ENCODE measurements around the gene SNCB. TPM values are rescaled to one million over a fixed set of nuclear protein-coding genes. Genes with fewer than 3 reads are reported as not detected.
A peak's percentile ranks its signal among the peaks of the same experiment; 100 is the strongest.

The SNCB gene
- total and polyA plus RNA-seq, 2 of the 13 experiments (the other 11 are each of a cell fraction or from before 2014, with no cell fraction given), result not detected

- no peak for DNase-seq (ENCODE audit: low spot score)
- H3K79me2 ChIP-seq (ENCODE audit: insufficient read depth, low read length), result no peaks in the 10 kb centered on the region
- no peak overlapping the region for H3K4me3 ChIP-seq (replicated peaks in 1 of 3; ENCODE audit: insufficient read depth in 1 of 3, low read depth in 2 of 3, low read length in 3 of 3)
- H3K9me3 ChIP-seq (ENCODE audit: low read length), result no peaks in the 10 kb centered on the region
- in situ Hi-C loops (cut with HindIII; ENCODE audit: extremely low pct_ligation_motif_present, low pct_unique_long_range_greater_than_20kb) (no loop called here), intact Hi-C loops (cut with micrococcal nuclease; ENCODE audit: unreplicated experiment) (no loop called here)
- H3K27ac ChIP-seq (ENCODE audit: extremely low read length, insufficient read depth, low read length), result no peak overlapping the region
- peak overlapping the region; percentile 15; the same call in 1 of the 2 replicates for H3K4me2 ChIP-seq (ENCODE audit: low read depth, low read length)
- POLR2A ChIA-PET, result no interaction called here
- no peak for ATAC-seq
- H3K9ac ChIP-seq (ENCODE audit: insufficient read depth, low read depth, low read length), result no peak overlapping the region
- no peaks in the 10 kb centered on the region for H4K20me1 ChIP-seq (ENCODE audit: insufficient read depth, low read length)
- 51% methylated on average over 4 of the region's 5 CpGs for WGBS (ENCODE audit: low lambda C conversion rate)
- FAIRE-seq, result no peak
- no peak overlapping the region for H2AFZ ChIP-seq (ENCODE audit: low read length)
- CTCF ChIA-PET (ENCODE audit: low intra/inter-chr PET ratio, low total read pairs), result no interaction called here
- TF ChIP-seq ELF1 (CRISPR knock-in tag; IDR thresholded peaks at IDR 0.05) (no peak), ZBTB37 (CRISPR knock-in tag; IDR thresholded peaks at IDR 0.05) (no peak), ZNF629 (CRISPR knock-in tag; conservative IDR thresholded peaks at IDR 0.05) (peak; percentile 72), ZMYM3 (CRISPR knock-in tag; IDR thresholded peaks at IDR 0.05) (peak; percentile 46; the same call in 1 of the 2 replicates), FOXP1 (IDR thresholded peaks at IDR 0.05) (no peak), FOXP1 (CRISPR knock-in tag; IDR thresholded peaks at IDR 0.05) (no peak), HNF4A (CRISPR knock-in tag; IDR thresholded peaks at IDR 0.05) (peak; percentile 18; the same call in 1 of the 2 replicates), KLF12 (CRISPR knock-in tag; IDR thresholded peaks at IDR 0.05; ENCODE audit: borderline replicate concordance) (no peak), HOXA5 (CRISPR knock-in tag; IDR thresholded peaks at IDR 0.05) (no peak), DMTF1 (CRISPR knock-in tag; IDR thresholded peaks at IDR 0.05) (no peak), ARNT (IDR thresholded peaks at IDR 0.05) (no peak), ZNF781 (CRISPR knock-in tag; IDR thresholded peaks at IDR 0.05; ENCODE audit: borderline replicate concordance, not compliant biosample characterization) (no peak), ZC3H4 (CRISPR knock-in tag; IDR thresholded peaks at IDR 0.05; ENCODE audit: borderline replicate concordance) (no peak), ZHX1 (CRISPR knock-in tag; IDR thresholded peaks at IDR 0.05; ENCODE audit: low read depth) (no peak), ZNF816 (CRISPR knock-in tag; IDR thresholded peaks at IDR 0.05; ENCODE audit: borderline replicate concordance) (no peak)
- BruUV-seq (replicated peaks), result no TSS peak
- H3K36me3 ChIP-seq (replicated peaks in 1 of 2; ENCODE audit: control insufficient read depth in 1 of 2, insufficient read depth in 2 of 2, low read length in 2 of 2), result no peaks in the 10 kb centered on the region
- peaks cover 5 to 23% of the 10 kb centered on the region in 2 experiments; a peak in 4 of 5 replicates for H3K27me3 ChIP-seq (ENCODE audit: control insufficient read depth in 1 of 2, insufficient read depth in 2 of 2, low read length in 2 of 2)
- H3K4me1 ChIP-seq (ENCODE audit: insufficient read depth, low read length), result peaks cover 39% of the 10 kb centered on the region
Observed at GRCh38 chr5:176678584-176678983, 48.2 kb upstream of the SNCB start.
